LNCaP clone FGC (cell line): ENCODE measurements around the gene BAG3.
A peak's percentile ranks its signal among the peaks of the same experiment; 100 is the strongest.

Experiments used
- DNase-seq: peaks from one replicate; pipeline ENCODE4 v3.0.0-alpha.2; 2011; ENCODE audit warnings: low read depth
- H3K4me3 ChIP-seq: 2 replicates; pipeline ENCODE4 v1.5.1; 2011; ENCODE audit warnings: mild to moderate bottlenecking, low read depth, low read length, control low read depth
- TF ChIP-seq, protein P1 (sequence below): IDR thresholded peaks from 2 replicates; pipeline ENCODE4 v1.5.1; 2012; ENCODE audit warnings: mild to moderate bottlenecking; ENCODE audit not compliant: control insufficient read depth, insufficient read depth; ENCODE audit errors: extremely low read depth

The BAG3 gene

GRCh38 chr10:119726676-119727261 is 75.6 kb downstream of the BAG3 start:
- DNase-seq: no peak
- H3K4me3 ChIP-seq: peak overlapping the region; percentile 65
- TF ChIP-seq, protein P1, sequence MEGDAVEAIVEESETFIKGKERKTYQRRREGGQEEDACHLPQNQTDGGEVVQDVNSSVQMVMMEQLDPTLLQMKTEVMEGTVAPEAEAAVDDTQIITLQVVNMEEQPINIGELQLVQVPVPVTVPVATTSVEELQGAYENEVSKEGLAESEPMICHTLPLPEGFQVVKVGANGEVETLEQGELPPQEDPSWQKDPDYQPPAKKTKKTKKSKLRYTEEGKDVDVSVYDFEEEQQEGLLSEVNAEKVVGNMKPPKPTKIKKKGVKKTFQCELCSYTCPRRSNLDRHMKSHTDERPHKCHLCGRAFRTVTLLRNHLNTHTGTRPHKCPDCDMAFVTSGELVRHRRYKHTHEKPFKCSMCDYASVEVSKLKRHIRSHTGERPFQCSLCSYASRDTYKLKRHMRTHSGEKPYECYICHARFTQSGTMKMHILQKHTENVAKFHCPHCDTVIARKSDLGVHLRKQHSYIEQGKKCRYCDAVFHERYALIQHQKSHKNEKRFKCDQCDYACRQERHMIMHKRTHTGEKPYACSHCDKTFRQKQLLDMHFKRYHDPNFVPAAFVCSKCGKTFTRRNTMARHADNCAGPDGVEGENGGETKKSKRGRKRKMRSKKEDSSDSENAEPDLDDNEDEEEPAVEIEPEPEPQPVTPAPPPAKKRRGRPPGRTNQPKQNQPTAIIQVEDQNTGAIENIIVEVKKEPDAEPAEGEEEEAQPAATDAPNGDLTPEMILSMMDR: no peak
